ENCODE measurements around the gene FAH.

Gene FAH

DNA sequence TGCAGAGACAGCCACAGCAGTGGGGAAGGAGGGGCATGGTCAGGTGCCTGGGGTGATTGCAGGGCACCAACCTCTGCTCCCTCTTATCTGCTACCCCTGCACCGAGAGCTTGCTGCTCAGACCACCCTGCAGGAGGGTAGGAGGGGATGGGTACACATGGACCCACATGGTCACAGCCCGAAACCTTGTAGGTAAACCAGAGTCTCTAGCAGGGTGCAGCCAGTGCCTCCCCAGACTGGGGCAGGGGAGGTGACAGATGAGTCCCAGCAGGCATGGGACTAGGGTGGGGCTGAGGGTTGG, 49.2 kb downstream of the FAH start:
- DNase-seq = no peak

DNA sequence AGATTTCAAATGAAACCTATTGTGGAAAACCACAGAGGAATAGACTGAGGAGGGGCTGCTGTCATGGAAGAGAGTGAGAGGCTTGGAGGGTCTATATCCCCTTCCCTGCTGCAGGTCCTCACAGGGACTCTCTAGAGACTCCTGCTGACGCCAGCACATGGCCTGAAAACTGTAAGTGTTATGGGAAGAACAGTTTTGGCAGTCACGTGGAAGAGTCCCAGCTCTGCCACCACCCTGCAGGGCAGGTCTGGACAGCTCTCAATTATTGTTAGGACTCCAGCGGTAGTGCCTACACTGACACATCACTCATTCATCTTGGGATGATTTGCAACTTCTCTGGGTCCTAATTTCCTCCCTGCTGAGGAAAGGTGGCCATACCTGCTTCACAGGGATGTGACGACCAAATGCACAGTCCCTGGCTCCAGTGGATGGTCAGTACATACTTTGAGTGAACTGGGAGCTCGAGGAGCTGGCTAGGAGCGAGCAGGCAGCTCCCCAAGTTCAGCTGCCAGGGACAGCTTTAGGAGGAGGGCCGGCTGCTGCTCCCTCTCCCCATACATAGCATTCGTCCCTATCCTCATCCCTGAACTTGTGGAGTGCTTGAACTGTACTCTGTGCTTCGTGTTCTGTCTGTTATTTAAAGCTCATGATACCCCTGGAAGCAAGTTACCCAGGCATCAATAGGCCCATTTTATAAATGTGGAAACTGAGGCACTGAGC, 50.0 kb downstream of the FAH start:
- no peak for DNase-seq

DNA sequence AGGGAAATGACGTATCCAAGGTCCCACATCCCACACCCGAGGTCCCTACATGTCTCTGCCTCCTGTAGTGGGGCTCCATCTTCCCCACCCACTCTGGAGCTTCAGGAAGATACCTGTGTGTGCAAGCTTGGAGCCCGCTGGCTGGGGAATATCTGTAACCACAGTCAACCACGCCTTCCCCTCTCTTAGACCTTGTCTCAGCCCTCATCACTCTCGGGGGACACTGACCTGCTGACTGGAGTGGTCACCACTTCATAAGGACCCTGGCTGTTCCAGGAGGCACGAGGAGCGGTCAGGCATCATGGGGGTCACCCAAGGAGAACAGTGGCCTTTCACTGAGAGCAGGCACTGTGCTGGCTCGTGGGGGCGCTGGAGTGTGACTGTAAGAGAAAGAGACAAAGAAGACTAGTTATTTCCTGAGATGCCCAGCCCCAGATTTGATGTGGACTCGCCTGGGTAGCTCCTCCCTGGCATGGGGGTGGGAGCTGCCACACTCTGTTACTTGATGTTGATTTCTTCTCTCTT, 50.6 kb downstream of the FAH start:
- DNase-seq = no peak

- DNase-seq = no peak
These were observed 51.4 kb downstream of the FAH start for GRCh38 chr15:80204231-80204630.

DNA sequence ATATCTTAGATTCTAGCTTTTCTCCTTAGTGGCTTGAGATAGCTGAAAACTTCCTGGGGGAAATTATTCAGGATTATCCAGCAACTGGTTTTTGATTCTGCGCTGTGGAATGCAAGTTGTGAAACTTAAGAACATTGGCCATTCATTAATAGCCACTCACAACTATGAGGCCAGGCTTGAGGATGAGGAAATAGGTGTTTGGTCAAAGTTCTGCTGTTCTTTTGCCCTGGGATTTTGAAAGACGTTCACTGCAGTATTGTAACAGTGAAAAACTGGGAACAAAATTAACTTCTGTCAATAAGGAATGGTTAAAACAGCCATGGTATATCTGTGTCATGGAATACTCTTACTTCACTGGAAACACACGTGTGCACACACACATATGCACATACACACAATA, 55.1 kb downstream of the FAH start:
- DNase-seq = no peak

DNA sequence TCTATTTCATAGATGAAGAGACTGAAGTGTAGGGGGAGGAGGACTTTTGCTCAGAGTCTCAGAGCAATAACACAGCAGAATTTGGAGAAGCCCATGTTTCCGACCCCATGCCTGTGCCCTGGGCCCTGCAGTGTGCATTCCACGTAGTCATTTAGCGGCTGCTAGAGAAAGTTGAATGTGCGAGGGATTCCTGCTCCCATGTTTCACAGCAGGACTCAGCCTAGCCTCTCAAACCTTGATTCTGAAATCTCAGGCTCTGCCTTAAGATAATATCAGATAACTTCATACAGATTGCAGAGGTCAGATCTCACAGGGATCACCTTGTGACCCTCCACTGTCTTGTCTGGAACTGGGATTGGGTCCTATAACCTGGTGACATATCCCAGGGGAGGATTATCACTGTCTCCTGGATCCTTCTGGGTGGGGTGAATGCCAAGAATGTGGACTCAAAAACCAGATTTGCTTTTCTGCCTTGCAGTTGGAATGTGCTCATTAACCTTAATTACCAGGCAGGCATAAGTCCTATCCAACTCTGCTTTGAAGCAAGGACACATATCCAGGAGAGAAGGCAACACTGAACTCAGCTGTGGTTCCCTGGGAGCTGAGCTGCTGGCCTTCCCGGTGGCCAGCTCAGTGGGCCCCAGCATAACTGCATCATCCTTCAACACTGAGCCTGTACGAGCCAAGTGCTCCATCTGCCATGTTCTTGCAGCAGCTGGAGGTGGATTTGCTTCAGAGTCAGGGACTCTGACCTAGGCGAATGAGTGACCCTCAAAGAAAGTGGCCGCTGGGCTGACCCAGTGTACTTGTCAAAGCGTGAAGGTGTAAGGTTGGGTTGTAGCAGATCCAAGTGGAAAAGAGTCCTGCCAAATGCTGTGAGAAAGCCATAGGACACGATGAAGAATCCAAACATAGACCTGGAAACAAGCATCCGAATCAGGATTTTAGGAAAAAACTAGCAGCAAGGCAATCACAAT, 56.2 kb downstream of the FAH start:
- no peak for DNase-seq

- no peak for DNase-seq
These were observed 58.1 kb downstream of the FAH start for GRCh38 chr15:80210611-80211573.

GRCh38 chr15:80211976-80212375, 59.2 kb downstream of the FAH start:
- DNase-seq = no peak

- no peak for DNase-seq
These were observed 62.1 kb downstream of the FAH start for GRCh38 chr15:80214910-80215309.

DNA sequence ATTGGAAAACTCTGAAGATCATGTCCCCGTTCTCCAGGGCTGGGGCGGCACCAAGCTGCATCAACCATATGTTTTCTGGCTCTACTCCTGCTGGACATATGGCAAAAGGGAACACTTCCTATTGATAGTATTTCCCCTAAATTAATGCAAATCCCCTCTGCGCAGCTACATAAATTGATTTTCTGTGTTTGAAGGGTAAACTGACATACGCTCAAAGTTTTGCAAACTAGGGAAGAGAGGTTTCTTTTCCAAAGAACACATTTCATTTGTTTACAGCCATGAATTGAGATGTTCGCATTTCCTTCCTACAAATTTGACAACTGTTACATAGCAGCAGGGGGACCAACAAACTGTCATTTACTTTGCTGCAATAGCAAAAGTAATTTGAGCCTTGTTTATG, 63.3 kb downstream of the FAH start:
- no peak for DNase-seq

DNA sequence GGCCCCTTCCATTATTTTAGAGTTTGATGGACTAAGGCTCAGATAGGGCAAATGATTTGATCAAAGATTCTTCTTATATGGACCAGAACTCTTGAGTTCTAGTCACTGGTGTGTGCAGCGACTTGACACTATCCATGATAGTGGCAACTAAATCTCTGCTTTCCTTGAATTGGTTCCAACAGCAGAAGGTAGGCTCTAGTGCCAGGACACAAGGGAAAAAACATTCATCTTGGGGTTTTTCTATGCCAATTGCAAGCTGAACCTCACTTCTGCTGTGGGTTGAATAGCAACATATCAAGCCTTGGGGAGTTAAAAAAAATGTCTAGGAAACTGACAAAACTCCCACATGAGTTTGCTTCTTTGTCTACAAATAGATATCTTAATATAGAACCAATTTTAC, 64.1 kb downstream of the FAH start:
- DNase-seq = no peak

GRCh38 chr15:80217327-80217900, 64.6 kb downstream of the FAH start:
- no peak for DNase-seq

GRCh38 chr15:80219955-80220354, 67.2 kb downstream of the FAH start:
- no peak for DNase-seq

DNA sequence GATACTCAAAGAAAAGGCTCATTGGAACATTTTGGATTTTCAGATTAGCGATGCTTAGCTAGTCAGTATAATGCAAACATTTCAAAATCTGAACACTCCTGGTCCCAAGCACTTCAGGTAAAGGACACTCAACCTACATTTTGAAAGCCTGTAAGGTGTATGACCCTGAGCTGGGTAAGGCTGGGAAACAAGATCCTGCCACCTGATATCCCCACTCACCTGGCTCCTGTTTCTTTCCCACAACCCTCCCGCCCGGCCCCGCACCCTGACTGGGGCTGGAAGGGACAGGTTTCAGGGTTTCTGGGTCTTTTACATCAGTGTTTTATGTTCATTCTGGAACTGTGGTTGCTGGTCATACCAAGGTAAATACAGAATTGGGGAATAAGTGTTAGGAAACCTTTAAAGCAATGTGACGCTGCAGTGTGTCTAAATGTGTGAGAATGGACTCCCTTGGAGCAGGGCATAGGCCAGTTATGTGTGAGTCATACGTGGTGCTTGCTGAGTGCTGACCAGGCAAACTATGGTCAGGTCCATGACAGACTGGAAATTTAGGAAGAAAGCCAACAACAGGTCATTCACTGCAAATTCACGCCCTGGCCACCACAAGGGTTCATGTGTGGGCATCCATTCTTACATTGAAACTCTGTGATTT, 76.3 kb downstream of the FAH start:
- DNase-seq = no peak

- DNase-seq = no peak
These were observed 78.6 kb downstream of the FAH start for GRCh38 chr15:80231371-80231770.

DNA sequence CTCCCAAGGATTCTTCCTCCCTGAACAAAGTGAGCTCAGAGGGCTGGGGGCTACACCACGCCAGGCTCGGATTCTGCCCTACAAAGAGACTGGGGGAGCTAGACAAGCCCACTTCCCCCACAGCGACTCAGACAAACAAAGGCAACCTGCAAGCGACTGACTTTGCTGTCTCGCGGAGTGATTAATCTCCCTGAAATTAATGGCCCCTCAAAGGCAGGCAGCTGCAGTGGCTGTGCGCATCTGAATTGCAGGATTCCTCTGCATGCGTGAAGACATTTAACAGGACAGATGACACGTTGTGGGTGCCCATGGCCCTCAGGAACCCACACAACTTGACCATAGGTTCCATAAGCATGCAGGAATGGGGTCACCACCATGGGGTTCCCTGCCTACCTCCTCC, 80.8 kb downstream of the FAH start:
- no peak for DNase-seq

- no peak for DNase-seq
These were observed 82.1 kb downstream of the FAH start for GRCh38 chr15:80234883-80235282.
